OCI-LY1 (cell line): Measurements from ENCODE around the gene TUBA4A.

Experiments used
- CTCF ChIP-seq: fragments of 200-600 bp; sonication (generic), shearing (Covaris generic); IDR thresholded peaks from 2 replicates; pipeline ENCODE4 v1.5.1; 2017; ENCODE audit warnings: mild to moderate bottlenecking, antibody characterized with exemption, low read length, moderate library complexity, mixed read lengths
- EZH2 ChIP-seq: fragments of 200-600 bp; sonication (generic), shearing (Covaris generic); IDR thresholded peaks from 2 replicates; pipeline ENCODE4 v1.8.0; 2017; ENCODE audit warnings: borderline replicate concordance, mixed run types, mild to moderate bottlenecking, antibody characterized with exemption, low read length, moderate library complexity, mixed read lengths

DNA sequence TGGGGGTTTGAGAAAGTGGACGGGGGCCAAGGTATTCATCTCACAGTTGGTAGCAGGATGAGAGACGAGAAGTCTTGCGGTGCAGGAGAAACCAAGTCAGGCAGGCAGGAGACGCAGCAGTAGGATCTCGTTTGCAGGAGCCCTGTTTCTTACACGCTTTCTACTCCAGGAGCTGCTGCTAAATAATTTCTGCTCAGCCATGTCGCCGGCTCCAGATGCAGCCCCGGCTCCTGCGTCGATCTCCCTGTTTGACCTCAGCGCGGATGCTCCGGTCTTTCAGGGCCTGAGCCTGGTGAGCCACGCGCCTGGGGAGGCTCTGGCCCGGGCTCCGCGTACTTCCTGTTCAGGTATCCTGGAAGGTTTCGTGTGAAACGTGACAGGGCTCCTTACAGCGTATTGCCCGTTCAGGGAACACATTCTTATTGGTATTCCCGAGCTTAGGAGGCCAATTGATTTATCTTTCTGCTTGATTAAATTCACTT lies 23.6 kb downstream of the TUBA4A start:
- TF ChIP-seq CTCF (no peak), EZH2 (no peak)
